ENCODE measurements around the gene RNF183.
"Not testable (repeated sequence)": the region's sequence is repeated elsewhere in the genome, so short reads cannot be mapped to it uniquely, and the experiment has no call there.

The RNF183 gene

GRCh38 chr9:113269871-113270270 is 33.3 kb downstream of the RNF183 start:
- DNase-seq: no peak

DNA sequence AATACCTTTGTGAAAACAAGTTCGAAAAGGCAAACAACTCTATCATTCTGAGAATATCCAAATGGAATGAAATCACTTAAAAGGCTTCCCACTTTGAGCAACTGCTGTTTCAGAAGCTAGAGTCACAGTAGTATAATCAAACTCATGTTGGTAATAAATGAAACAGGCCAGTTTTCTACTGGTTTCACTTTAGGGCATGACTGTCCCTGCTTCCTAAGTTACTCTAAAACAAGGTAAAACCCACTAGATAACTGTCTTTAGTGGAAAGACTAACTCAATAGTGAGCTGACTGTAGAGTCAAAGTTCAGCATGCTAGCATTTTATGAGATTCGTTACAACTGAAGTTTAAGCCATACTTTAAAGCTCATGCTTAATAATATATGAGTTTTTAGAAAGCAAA is 33.8 kb downstream of the RNF183 start:
- DNase-seq: no peak

GRCh38 chr9:113267911-113268566 is 35.1 kb downstream of the RNF183 start:
- DNase-seq: no peak

DNA sequence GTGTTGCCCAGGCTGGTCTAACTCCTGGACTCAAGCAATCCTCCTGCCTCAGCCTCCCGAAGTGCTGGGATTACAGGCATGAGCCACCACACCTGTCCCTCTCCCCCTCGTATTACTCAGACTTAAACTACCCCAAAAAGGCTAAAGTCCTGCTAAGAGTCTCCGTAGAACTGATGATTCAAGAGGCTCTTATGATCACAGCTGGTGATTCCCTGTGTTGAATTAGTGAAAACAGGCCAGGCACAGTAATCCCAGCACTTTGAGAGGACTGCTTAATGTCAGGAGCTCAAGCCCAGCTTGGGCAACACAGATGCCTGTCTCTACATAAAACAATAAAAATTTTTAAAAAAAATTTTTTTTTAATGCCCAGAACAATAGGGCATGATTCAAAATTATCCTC is 37.0 kb downstream of the RNF183 start:
- DNase-seq: no peak

DNA sequence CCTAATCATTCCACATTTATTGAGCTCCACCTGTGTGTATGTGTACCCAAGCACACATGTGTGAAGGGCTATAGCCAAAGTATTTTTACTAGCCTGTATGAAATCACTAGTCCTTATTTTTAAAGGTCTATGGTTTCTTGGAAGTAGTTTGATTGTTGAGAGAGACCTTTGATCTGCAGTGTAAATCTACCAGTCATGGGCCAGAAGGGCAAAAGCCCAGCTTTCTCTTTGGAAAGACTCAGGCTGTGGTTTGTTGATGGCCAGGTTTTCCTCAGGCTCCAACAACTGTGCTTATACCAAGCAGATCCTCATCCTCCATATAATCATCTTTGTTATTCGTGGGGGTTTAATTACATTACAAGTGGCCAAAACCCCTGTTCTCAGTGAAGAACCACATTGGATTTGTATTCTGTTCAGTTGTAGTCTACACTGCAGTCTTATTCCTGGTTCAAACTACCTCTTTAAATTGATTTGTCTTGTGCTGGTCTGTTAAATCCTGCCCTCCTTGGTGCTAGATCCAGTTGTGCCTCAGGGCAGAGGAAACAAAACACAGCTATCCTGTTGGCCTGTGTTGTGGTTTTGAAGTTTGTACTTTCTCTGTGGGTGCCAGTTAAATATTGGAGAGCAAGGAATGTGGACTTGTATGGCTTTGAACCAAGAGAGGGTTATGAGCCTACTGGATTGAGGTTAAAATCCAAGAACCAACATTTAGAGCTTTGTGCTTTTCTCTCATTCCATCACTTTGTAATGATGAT is 41.1 kb downstream of the RNF183 start:
- DNase-seq: no peak

- no peak for DNase-seq
Observed at GRCh38 chr9:113258282-113258681, 44.9 kb downstream of the RNF183 start.

GRCh38 chr9:113257863-113258262 is 45.3 kb downstream of the RNF183 start:
- DNase-seq: no peak

GRCh38 chr9:113255438-113255837 is 47.7 kb downstream of the RNF183 start:
- no peak for DNase-seq

DNA sequence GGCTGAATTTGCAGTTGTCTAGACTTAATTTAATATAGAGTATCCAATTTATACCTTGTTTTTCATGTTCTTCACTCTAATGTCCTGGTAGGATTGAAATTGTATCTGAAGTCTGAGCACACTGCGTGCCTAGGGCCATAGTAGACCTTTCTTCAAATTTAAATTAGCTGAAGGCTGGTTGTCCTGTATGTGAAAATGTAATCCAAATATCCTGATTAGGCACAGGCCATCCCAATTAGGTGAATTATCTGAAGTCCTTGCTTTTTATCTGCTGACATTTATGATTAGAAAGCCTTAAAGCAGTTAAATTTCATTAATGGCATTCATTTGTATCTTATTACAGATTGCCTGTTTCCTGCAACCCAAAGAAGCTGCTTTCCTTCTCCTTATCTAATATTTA is 48.2 kb downstream of the RNF183 start:
- DNase-seq: no peak

DNA sequence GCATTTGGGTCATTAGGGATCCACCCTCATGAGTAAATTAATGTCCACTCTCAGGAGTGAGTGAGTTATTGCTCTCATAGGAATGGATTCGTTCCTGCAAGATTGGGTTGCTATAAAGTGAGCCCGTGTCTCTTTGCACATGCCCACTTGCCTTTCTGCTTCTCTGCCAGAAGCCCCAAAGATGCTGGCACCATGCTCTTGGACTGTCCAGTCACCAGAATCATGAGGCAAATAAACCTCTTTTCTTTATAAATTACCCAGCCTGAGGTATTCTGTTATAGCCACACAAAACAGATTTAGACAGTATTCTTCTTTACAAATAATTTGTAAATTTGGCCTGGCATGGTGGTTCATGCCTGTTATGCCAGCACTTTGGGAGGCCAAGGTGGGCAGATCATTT is 52.4 kb downstream of the RNF183 start:
- no peak for DNase-seq

GRCh38 chr9:113249661-113250060 is 53.5 kb downstream of the RNF183 start:
- DNase-seq: not testable (repeated sequence)

- DNase-seq: no peak
Observed at GRCh38 chr9:113247640-113248039, 55.5 kb downstream of the RNF183 start.
